ENCODE results near the gene PTDSS2.
"Not testable (repeated sequence)": the region's sequence is repeated elsewhere in the genome, so short reads cannot be mapped to it uniquely, and the experiment has no call there.

- TF ChIP-seq POLR2A (IDR thresholded peaks at IDR 0.05; ENCODE audit: low read depth); CTCF (IDR thresholded peaks at IDR 0.05); EP300 (IDR thresholded peaks at IDR 0.05): not testable (repeated sequence)
Measured at GRCh38 chr11:411520-411919, 38.6 kb upstream of the PTDSS2 start.
